Endothelial cell (in vitro differentiated cells): ENCODE results near the gene ANKMY1. TPM values are rescaled to one million over a fixed set of nuclear protein-coding genes. Genes with fewer than 3 reads are reported as not detected.
"Not testable (repeated sequence)": the region's sequence is repeated elsewhere in the genome, so short reads cannot be mapped to it uniquely, and the experiment has no call there.

Experiments
- DNase-seq: peaks from one replicate; pipeline ENCODE4 v3.0.0; 2021; ENCODE audit warnings: low spot score
- H3K27ac Mint-ChIP-seq: one replicate; pipeline ENCODE4 v1.8.0; 2021; ENCODE audit warnings: mixed read lengths, inconsistent platforms; ENCODE audit not compliant: unreplicated experiment
- H3K27me3 Mint-ChIP-seq: one replicate; pipeline ENCODE4 v1.8.0; 2021; ENCODE audit warnings: mild to moderate bottlenecking, moderate library complexity, mixed read lengths, inconsistent platforms; ENCODE audit not compliant: unreplicated experiment
- H3K36me3 Mint-ChIP-seq: one replicate; pipeline ENCODE4 v1.8.0; 2021; ENCODE audit warnings: mild to moderate bottlenecking, low read depth, mixed read lengths, inconsistent platforms; ENCODE audit not compliant: unreplicated experiment
- H3K4me1 Mint-ChIP-seq: one replicate; pipeline ENCODE4 v1.8.0; 2021; ENCODE audit warnings: mild to moderate bottlenecking, mixed read lengths, inconsistent platforms; ENCODE audit not compliant: unreplicated experiment
- H3K4me3 Mint-ChIP-seq: one replicate; pipeline ENCODE4 v1.8.0; 2021; ENCODE audit warnings: mild to moderate bottlenecking, mixed read lengths, inconsistent platforms; ENCODE audit not compliant: unreplicated experiment
- H3K9me3 Mint-ChIP-seq: one replicate; pipeline ENCODE4 v1.8.0; 2021; ENCODE audit warnings: mixed read lengths, inconsistent platforms; ENCODE audit not compliant: unreplicated experiment
- CTCF ChIP-seq: fragments of 200-600 bp; sonication (generic); IDR thresholded peaks from one replicate; pipeline ENCODE4 v1.5.0; 2021; ENCODE audit warnings: antibody characterized with exemption; ENCODE audit not compliant: unreplicated experiment
- total RNA-seq: library from RNA; stranded (reverse); fragmentation: NEBNext Ultra II Directional; extraction: Animal tissue kit (Norgen Biotek cat#: 25700); gene quantifications from one replicate; pipeline ENCODE4 v1.2.1, GENCODE V29; 2021; ENCODE audit not compliant: unreplicated experiment

Gene ANKMY1
- total RNA-seq, 1 donor from 2014 or later: 5.6 TPM

- DNase-seq: no peak
- TF ChIP-seq CTCF: no peak
- Mint-ChIP-seq H3K36me3 (no peaks in the 10 kb centered on the region), H3K4me3 (no peak overlapping the region), H3K27me3 (peaks cover 4% of the 10 kb centered on the region), H3K9me3 (no peaks in the 10 kb centered on the region), H3K4me1 (no peaks in the 10 kb centered on the region), H3K27ac (no peak overlapping the region)
Observed at GRCh38 chr2:240499309-240500301, 58.2 kb downstream of the ANKMY1 start.

- H3K4me1 Mint-ChIP-seq: no peaks in the 10 kb centered on the region
- no peak overlapping the region for H3K27ac Mint-ChIP-seq
- no peak for DNase-seq
- H3K9me3 Mint-ChIP-seq: no peaks in the 10 kb centered on the region
- H3K36me3 Mint-ChIP-seq: no peaks in the 10 kb centered on the region
- TF ChIP-seq CTCF: no peak
- H3K4me3 Mint-ChIP-seq: no peak overlapping the region
- H3K27me3 Mint-ChIP-seq: peaks cover 4% of the 10 kb centered on the region
Observed at GRCh38 chr2:240498958-240499260, 58.9 kb downstream of the ANKMY1 start.

- H3K36me3 Mint-ChIP-seq: no peaks in the 10 kb centered on the region
- no peak for TF ChIP-seq CTCF
- no peak for DNase-seq
Observed at GRCh38 chr2:240498171-240498957, 59.4 kb downstream of the ANKMY1 start.

GRCh38 chr2:240497082-240497481 lies 60.7 kb downstream of the ANKMY1 start:
- H3K9me3 Mint-ChIP-seq, H3K4me1 Mint-ChIP-seq, H3K36me3 Mint-ChIP-seq, H3K4me3 Mint-ChIP-seq, DNase-seq, H3K27me3 Mint-ChIP-seq, H3K27ac Mint-ChIP-seq: not testable (repeated sequence)

More at GRCh38 chr2:240498171-240498957, 59.4 kb downstream of the ANKMY1 start:
- H3K4me1 Mint-ChIP-seq: no peaks in the 10 kb centered on the region
- H3K27me3 Mint-ChIP-seq: peaks cover 4% of the 10 kb centered on the region
- H3K27ac Mint-ChIP-seq: no peak overlapping the region
- H3K4me3 Mint-ChIP-seq: no peak overlapping the region
- peaks cover 2% of the 10 kb centered on the region for H3K9me3 Mint-ChIP-seq

GRCh38 chr2:240494942-240495341 lies 62.8 kb downstream of the ANKMY1 start:
- not testable (repeated sequence) for DNase-seq, H3K4me3 Mint-ChIP-seq, H3K4me1 Mint-ChIP-seq, H3K27me3 Mint-ChIP-seq, H3K36me3 Mint-ChIP-seq, H3K27ac Mint-ChIP-seq
- H3K9me3 Mint-ChIP-seq: peaks cover 15% of the 10 kb centered on the region
